ENCODE measurements around the gene PLCG2.

Gene PLCG2

GRCh38 chr16:81817296-81817695, 38.2 kb downstream of the PLCG2 start:
- no peak for FAIRE-seq

GRCh38 chr16:81817789-81818567, 38.9 kb downstream of the PLCG2 start:
- no peak for FAIRE-seq

DNA sequence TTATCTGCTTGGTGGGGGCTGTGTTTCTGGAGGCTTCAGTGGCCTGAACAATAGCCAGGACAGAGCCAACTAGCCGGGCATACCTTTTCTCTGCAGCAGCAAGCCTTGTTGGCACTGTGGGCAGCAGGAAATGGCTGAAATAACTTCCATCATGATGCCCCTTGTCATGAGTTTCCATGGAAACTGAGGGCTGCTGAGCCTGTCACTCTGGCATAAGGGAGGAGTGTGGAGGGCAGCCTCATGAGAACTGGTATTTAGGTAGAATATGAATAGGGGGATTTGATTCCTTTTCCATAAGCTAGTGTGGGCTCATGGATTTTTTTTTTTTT, 39.4 kb downstream of the PLCG2 start:
- FAIRE-seq, result no peak

- no peak for FAIRE-seq
These were observed 39.8 kb downstream of the PLCG2 start for GRCh38 chr16:81818905-81819304.

GRCh38 chr16:81821436-81822128, 42.5 kb downstream of the PLCG2 start:
- no peak for FAIRE-seq

DNA sequence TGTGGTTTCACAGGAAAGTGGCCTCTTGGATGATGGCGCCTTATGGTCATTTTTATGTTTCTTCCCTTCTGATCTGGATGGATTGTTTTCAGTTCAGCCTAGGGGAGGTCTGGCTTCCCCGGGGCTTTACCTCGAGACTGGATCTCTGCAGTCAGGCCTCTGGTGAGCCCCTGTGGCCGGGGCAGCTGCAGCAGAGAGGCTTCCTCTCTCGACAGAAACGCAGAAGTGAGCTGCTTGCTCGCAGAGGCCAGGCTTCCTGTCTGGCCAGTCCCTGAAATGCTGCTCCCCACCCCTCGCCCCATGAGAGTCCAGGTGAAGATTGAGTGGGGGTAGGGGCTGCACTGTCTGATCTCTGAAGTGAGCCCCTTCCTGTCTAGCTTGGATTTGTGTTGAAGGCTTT, 44.0 kb downstream of the PLCG2 start:
- no peak for FAIRE-seq

DNA sequence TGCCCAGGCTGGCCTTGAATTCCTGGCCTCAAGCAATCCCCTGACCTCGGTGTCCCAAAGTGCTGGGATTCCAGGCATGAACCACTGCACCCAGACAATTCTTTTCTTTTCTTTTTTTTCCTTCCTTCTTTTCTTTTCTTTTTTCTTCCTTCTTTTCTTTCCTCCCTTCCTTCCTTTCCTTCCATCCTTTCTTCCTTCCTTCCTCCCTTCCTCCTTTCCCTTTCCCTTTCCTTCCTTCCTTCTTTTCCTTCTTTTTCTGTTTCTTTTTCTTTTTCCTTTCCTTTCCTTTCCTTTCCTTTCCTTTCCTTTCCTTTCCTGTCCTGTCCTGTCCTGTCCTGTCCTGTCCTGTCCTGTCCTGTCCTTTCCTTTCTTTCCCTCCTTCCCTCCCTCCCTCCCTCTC, 44.6 kb downstream of the PLCG2 start:
- no peak for FAIRE-seq

DNA sequence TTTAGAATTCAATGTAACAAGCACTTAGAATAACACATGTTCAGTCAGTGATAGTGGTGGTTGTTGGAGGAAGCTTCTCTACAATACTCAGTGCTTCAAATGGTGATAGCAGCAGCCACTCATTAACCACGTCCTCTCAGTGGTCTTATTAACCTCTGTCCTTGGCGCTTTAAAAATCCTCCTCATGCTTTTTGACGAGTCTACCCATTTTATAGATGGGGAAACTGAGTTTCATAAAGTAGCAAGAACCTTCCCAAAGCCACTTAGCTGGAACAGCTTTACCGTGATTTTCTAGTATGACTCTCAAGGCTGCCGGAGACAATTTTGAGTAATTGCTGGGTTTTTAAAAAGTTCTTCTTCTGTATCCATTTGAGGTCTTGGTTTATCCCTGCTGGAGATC, 47.4 kb downstream of the PLCG2 start:
- FAIRE-seq, result no peak

GRCh38 chr16:81830845-81831540, 51.9 kb downstream of the PLCG2 start:
- FAIRE-seq, result no peak

DNA sequence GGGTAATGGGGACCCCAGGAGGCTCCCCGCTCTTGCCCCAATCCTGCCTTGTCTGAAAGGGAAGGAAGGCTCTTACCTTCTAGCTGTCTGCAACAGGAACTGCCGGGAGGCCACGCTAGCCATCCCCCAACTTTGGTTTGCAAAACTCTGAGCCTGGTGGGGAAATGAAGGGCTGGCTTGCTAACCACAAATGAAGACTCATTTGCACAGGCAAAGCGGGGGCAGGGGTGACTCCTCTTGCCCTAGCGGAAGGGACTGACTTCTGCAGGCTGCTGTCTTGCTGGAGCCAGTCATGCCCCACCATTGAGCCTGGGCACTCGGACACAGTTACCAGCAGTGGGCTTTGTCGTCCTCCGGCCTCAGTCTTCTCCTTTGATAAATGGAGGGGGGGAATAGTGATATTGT, 52.6 kb downstream of the PLCG2 start:
- FAIRE-seq, result no peak

DNA sequence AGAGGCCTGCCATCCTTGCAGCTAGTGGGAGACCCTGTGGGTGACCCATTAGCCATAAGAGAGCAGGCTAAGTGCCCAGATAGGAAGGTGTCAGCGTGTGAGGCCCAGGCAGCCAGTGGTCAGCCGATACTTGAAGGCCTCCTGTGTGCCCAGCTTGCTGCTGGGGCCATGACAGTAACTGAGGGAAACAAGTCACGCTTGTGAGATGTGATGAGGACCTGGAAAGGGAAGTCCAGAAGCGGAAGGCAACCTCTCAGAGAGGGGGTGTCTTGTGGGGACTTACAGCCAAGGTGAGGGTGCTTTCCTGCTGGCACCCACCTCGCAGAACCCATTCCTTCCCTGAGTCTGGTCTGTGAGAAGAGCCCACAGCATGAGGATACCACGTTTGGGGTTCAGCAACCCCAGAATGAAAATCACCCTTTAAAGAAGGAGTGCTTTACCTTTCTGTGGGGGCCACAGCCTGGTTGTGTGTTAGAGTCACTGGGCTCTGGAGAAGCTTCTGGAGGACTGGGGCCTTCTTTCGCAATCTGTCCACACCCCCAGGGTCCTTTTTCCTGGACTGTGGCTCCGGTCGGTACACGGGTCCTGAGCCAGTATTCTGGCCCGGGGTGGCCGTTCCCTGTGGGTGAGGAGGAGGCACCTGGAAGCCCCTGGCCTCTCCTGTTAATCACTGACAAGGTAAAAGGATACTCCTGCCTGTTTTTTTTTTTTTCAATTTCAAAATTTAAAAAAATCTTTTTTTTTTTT, 53.9 kb downstream of the PLCG2 start:
- no peak for FAIRE-seq

DNA sequence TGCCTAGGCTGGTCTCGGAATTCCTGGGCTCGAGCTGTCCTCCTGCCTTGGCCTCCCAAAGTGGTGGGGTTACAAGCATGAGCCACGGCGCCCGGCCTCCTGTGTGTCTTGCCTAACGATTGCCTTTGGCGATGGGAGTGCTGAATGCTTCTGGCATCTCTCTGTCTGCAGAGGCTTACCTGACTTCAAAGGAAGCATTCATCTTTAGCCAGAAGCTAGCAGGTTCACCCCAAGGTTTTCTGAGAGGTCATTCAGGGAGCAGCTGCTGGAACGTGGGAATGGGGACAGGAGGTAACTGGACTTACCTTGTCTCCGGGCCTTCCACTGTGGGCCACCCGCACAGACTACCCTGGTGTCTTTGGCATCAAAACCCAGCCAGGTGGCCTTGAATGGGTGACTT, 54.7 kb downstream of the PLCG2 start:
- FAIRE-seq, result no peak

DNA sequence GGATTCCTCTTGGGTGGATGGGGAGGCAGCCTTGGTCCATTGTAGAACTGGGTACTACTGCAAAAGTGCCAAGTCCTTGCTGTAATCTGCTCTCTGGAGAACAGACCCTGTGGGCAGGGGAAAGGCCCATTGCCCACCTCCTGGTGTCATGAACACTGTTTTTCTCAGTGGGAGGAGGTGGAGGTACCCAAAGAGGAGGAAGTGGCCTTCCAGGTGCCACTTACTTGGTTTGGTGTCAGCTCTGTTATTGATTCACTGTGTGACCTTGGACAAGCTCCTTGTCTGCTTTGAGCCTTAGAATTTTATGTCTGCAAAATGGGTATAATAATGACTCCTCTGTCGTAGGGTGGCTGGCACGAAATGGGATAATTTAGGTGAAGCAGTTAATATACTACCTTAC, 55.8 kb downstream of the PLCG2 start:
- no peak for FAIRE-seq

DNA sequence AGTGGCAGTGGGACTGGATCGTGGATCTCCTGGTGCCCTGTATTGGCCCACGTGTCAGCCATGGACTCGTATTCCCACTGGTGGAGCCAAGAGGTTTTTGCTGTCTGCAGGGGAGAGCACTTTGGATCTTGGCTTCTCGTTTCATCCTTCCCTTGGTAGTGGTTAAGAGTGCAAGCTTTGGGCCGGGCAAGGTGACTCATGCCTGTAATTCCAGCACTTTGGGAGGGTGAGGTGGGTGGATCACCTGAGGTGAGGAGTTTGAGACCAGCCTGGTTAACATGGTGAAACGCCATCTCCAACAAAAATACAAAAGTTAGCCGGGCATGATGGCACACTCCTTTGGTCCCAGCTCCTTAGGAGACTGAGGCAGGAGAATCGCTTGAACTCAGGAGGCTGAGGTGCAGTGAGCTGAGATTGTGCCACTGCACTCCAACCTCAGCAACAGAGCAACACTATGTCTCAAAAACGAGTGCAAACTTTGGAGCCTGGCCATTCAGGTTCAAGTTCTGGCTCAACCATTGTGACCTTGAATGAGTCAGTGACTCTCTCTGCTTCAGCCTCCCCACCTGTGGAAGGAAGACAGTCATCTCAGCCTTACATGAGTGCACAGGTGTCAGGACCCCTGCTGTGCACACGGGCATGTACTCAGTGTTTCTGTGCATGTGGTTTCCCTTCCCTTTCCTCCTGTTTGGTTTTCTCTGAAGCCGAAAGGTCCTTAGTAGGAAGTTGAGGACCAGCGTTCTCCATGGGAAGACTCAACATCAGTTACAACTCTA, 57.4 kb downstream of the PLCG2 start:
- no peak for FAIRE-seq

DNA sequence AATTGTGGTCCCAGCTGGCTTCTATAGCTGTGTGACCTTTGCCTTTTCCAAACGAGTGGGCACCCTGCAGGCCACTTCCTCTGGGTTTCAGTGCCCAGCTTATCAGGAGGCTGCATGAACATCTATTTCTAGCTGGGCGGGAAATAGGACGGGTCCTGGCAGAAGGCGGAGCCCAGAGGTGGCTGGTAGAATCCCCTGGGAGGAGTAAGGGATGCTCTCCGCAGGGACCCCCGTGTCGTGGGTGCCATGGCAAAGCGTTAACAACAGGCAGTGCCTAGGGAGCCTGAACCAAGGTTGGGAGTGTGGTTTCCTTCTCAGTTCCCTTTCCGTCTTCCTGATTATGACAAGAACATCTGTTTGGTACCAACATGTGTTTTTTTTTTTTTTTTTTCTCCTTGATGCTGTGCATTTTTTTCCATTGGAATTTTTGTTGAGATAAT, 58.2 kb downstream of the PLCG2 start:
- no peak for FAIRE-seq

- FAIRE-seq, result no peak
These were observed 59.7 kb downstream of the PLCG2 start for GRCh38 chr16:81838794-81839193.

DNA sequence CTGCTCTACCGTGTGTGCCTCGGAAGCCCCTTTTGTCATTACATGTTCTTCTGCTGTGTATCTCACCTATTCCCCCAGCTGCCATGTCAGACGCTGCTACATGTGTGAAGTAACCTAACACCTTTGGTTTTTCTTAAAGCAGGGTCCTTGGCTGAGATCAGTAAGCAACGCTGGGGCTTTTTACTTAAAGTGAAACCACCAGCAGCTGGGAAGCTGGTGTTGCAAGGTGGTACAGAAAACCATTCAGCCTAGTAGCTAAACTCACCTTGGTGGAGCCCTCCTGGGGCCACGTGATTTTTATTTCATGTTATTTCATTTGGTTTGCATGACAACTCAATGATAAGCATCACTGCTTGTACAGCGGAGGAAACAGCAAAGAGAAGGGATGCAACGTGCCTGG, 62.6 kb downstream of the PLCG2 start:
- no peak for FAIRE-seq

GRCh38 chr16:81842564-81843242, 63.6 kb downstream of the PLCG2 start:
- FAIRE-seq, result no peak

DNA sequence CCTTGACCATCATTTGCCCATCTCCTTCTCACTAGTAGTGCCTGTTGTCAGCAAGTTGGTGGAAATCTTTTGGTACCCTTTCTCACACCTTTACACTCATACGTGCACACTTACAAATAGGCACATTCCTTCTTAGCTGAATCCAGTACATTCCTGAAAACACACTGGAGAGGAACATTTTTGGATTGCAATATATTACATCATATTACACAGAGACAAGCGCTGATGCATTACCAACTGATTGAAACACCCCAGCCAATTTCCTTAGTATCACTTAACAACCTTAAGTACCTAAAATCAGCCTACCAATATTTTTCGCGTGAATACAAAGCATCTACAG, 64.1 kb downstream of the PLCG2 start:
- FAIRE-seq, result no peak

- no peak for FAIRE-seq
These were observed 64.6 kb downstream of the PLCG2 start for GRCh38 chr16:81843683-81844082.

- FAIRE-seq, result no peak
These were observed 67.0 kb downstream of the PLCG2 start for GRCh38 chr16:81846105-81846504.

GRCh38 chr16:81848306-81848853, 69.3 kb downstream of the PLCG2 start:
- no peak for FAIRE-seq

Measured in colon (tissue), 2 donors.